ENCODE data around the gene RNU6-1.

RNU6-1 gene

GRCh38 chr15:67832897-67833709, 6.7 kb downstream of the RNU6-1 start:
- no peak for DNase-seq (ENCODE audit: low read depth)

DNA sequence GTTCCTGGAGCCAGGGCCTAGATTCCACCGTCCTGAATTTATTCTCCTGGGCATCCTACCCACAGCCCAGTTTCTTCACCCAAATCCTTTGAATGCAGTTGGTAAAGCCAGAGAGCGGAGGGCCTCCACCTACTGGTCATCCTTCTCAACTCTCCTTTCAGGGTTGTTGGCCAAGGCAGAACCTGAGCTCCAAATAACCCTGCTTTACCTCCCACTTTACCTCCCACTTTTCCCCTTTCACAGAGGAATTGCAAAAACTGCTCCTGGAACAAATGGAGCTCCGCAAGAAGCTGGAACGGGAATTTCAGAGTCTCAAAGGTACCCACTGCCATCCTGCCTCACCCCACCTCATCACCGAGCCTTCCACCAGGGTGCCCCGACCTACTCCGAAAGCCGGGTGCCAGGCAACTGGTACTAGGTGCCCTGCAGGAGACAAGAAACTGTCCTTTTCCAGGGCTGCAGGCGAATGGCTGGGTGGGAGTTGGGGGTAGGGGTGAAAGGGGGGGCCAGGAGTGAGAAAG, 7.8 kb downstream of the RNU6-1 start:
- DNase-seq (ENCODE audit: low read depth): no peak

- DNase-seq (ENCODE audit: low read depth): no peak
These were observed 8.5 kb downstream of the RNU6-1 start for GRCh38 chr15:67831363-67831762.

- DNase-seq (ENCODE audit: low read depth): no peak
These were observed 10.0 kb downstream of the RNU6-1 start for GRCh38 chr15:67829647-67830504.

DNA sequence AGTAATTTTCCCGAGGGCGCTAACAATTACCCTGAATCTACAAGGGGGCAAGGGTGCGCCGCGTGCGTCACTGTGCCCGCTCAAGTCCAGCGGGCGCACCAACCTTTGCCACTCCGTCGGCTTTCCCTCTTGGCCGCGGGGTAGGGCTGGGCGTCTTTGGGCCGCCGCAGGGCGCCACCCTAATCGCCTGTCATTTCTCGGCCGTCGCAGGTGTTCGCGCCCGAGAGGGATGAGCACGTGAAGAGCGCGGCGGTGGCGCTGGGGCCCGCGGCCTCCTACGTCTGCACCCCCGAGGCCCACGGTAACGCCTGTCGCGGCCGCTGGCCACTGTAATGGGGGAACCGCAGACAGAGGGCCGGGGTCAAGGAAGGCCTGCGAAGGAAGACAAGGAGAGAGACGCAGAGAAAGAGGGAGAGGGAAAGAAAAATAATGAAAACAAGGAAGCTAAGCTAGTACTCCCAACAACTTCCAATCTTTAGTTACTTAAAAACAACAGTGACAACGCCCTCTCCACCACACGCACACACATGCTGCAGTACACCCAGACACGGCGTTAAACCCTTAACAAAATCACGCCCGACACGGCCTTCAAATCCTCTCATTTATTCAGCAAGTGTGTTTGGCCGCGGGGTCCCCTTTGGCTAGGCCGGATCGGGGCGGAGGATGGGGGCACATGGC, 10.7 kb downstream of the RNU6-1 start:
- no peak for DNase-seq (ENCODE audit: low read depth)

DNA sequence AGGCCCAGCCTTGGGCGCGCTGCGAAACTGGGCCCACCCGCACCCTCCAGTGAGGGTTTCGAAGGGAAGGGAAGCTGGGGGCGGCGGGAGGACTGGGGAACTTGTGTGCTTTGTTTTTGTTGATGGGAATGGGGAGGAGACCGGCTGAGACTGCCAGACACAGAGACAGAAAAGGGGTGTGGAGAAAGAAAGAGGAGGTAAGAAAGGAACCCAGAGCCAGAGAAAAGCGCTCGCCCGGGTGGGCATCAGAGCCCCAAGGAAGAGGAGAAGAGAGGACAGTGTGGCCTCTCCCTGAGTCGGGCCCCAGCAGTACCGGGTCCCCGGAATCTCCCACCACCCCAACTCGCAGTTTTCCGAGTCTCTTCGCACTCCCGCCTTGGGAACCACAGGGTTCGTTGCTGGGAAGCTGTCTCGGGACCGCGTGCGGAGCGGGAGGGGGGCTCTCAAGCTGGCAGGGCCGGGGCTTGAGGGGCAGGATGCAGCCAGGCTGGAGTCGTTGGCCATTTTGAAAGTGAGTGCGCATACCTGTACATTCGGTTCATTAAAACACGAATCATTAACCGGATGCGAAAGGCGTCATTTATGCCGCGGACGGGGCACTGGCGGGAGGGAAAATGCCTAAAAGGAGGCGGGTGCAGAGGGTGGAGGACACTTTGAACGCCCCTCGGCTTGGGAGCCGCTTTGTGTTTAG, 11.4 kb downstream of the RNU6-1 start:
- DNase-seq (ENCODE audit: low read depth): no peak

DNA sequence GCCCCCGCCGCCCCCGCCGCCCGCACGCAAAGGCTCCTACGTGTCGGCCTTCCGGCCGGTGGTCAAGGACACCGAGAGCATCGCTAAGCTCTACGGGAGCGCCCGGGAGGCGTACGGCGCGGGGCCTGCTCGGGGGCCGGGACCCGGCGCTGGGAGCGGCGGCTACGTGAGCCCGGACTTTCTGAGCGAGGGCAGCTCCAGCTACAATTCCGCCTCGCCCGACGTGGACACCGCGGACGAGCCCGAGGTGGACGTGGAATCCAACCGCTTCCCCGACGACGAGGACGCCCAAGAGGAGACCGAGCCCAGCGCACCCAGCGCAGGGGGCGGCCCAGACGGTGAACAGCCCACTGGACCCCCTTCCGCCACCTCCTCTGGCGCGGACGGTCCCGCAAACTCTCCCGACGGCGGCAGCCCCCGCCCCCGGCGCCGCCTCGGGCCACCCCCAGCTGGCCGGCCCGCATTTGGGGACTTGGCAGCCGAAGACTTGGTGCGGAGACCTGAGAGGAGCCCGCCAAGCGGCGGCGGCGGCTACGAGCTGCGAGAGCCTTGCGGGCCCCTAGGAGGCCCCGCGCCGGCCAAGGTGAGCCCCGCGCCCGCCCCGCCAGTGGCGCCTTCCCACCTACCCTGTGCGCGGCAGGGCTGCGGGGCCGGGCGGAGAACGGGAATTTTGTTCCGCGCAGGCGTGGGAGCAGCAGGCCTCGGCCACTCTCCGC, 12.1 kb downstream of the RNU6-1 start:
- DNase-seq (ENCODE audit: low read depth): no peak

DNA sequence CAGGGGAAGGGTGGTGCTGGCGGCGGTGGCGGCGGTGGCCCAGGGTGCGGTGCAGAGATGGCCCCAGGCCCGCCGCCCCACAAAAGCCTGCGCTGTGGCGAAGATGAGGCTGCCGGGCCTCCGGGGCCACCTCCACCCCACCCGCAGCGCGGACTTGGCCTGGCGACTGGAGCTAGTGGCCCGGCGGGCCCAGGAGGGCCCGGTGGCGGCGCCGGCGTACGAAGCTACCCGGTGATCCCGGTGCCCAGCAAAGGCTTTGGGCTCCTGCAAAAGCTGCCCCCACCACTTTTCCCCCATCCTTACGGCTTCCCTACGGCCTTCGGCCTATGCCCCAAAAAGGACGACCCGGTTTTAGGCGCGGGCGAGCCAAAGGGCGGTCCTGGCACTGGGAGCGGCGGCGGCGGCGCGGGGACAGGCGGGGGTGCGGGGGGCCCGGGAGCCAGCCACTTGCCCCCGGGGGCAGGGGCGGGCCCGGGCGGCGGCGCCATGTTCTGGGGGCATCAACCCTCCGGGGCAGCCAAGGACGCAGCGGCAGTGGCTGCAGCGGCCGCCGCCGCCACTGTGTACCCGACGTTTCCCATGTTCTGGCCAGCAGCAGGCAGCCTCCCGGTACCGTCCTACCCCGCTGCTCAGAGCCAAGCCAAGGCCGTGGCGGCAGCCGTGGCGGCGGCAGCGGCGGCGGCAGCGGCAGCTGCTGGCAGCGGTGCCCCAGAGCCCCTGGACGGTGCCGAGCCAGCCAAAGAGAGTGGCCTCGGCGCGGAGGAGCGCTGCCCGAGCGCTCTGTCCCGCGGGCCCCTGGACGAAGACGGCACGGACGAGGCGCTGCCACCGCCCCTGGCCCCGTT, 12.9 kb downstream of the RNU6-1 start:
- DNase-seq (ENCODE audit: low read depth): no peak

DNA sequence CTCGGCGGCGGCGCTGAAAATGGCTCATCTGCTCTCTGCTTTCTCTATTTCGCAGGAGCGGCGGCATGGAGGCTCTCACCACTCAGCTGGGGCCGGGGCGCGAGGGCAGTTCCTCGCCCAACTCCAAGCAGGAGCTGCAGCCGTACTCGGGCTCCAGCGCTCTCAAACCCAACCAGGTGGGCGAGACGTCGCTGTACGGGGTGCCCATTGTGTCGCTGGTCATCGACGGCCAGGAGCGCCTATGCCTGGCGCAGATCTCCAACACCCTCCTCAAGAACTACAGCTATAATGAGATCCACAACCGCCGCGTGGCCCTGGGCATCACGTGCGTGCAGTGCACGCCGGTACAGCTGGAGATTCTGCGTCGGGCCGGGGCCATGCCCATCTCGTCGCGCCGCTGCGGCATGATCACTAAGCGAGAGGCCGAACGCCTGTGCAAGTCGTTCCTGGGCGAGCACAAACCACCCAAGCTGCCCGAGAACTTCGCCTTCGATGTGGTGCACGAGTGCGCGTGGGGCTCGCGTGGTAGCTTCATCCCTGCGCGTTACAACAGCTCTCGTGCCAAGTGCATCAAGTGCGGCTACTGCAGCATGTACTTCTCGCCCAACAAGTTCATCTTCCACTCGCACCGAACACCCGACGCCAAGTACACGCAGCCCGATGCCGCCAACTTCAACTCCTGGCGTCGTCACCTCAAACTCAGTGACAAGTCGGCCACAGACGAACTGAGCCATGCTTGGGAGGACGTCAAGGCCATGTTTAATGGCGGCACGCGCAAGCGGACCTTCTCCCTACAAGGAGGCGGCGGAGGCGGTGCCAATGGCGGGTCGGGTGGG, 13.7 kb downstream of the RNU6-1 start:
- no peak for DNase-seq (ENCODE audit: low read depth)

- DNase-seq (ENCODE audit: low read depth): no peak
These were observed 14.6 kb downstream of the RNU6-1 start, which contains the start of gene SKOR1 for GRCh38 chr15:67824976-67825880. Gene SKOR1, plus strand, starts transcription at chr15:67825509. Its CDS starts 94 bp downstream, at chr15:67825603.

GRCh38 chr15:67824197-67824968, 15.5 kb downstream of the RNU6-1 start:
- DNase-seq (ENCODE audit: low read depth): no peak

GRCh38 chr15:67823314-67824196, 16.3 kb downstream of the RNU6-1 start:
- DNase-seq (ENCODE audit: low read depth): no peak

DNA sequence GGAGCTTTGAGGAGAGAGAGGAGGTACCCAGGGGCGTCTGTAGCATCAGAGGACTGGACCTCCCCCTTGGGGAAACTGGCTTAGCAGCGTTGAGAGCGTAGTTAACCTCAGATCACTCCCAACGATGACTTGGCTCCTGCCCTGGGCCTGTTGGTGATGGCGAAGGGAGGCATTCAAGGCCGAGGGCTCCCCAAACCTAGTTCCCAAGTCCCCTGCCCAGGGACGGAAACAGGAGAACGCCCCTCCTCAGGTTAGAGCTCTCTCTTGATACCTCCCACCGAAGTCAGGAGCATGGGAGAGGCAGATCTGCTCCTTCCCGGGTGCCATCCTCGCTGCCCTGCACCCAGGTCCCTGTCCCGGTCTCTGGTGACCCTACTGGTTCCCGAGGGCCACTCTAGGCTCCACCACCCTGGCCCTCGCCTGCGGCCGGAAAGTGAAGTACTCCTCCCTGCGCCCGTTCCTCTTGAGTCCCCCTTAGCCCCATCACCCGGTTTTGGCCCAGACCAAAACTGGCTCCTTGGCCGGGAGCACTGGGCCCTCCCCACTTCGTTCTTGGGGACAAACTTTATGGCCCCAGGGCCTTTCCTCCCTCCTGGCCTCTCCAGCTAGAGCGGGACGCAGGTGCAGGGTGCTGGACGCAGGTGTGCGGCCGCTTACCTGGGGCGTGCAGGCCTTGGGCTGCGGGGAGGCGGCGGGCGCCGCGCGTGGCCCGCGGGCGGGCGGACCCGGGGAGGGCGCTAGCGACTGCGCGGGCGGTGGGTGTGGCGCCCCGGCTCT, 17.1 kb downstream of the RNU6-1 start:
- DNase-seq (ENCODE audit: low read depth): no peak

GRCh38 chr15:67821784-67822440, 17.9 kb downstream of the RNU6-1 start:
- no peak for DNase-seq (ENCODE audit: low read depth)

Data from T-helper 22 cell (primary cell).